Mesenchymal stem cell (in vitro differentiated cells and primary cell): ENCODE measurements around the gene TAS2R16. TPM values are rescaled to one million over a fixed set of nuclear protein-coding genes. Genes with fewer than 3 reads are reported as not detected.

Experiments used
- DNase-seq: peaks from one replicate; pipeline ENCODE4 v3.0.0-alpha.2; 2013
- H2AFZ ChIP-seq: one replicate; pipeline ENCODE4 v1.6.1; 2013; ENCODE audit warnings: low read depth, mild to moderate bottlenecking, control low read depth, inconsistent platforms, low read length, moderate library complexity
- H2AK5ac ChIP-seq: 2 replicates; pipeline ENCODE4 v1.6.1; 2013; ENCODE audit warnings: low read length, moderate library complexity, mild to moderate bottlenecking, inconsistent platforms; ENCODE audit not compliant: severe bottlenecking
- H2BK120ac ChIP-seq: one replicate; pipeline ENCODE4 v1.6.1; 2013; ENCODE audit warnings: low read depth, mild to moderate bottlenecking, inconsistent platforms, low read length, moderate library complexity
- H2BK12ac ChIP-seq, 2 experiments: one replicate each; pipeline ENCODE4 v1.6.1; 2013; ENCODE audit warnings: inconsistent platforms in 2 of 2, low read length in 2 of 2, mild to moderate bottlenecking in 2 of 2, moderate library complexity in 2 of 2, control low read depth in 1 of 2
- H2BK15ac ChIP-seq: one replicate; pipeline ENCODE4 v1.6.1; 2013; ENCODE audit warnings: mild to moderate bottlenecking, low read depth, inconsistent platforms; ENCODE audit not compliant: poor library complexity, severe bottlenecking
- H2BK5ac ChIP-seq: 2 replicates; pipeline ENCODE4 v1.6.1; 2013; ENCODE audit warnings: low read depth, mild to moderate bottlenecking, low read length, control low read depth, inconsistent platforms; ENCODE audit not compliant: poor library complexity, severe bottlenecking
- H3K14ac ChIP-seq, 2 experiments: one replicate each; pipeline ENCODE4 v1.6.1; 2013; ENCODE audit warnings: inconsistent platforms in 2 of 2, low read length in 2 of 2, control low read depth in 1 of 2, mild to moderate bottlenecking in 1 of 2, moderate library complexity in 1 of 2
- H3K18ac ChIP-seq, 2 experiments: one replicate each; pipeline ENCODE4 v1.6.1; 2013; ENCODE audit warnings: inconsistent platforms in 2 of 2, low read length in 2 of 2, control low read depth in 1 of 2, low read depth in 1 of 2, mild to moderate bottlenecking in 1 of 2
- H3K23ac ChIP-seq, 2 experiments: one replicate each; pipeline ENCODE4 v1.6.1; 2013; ENCODE audit warnings: inconsistent platforms in 2 of 2, low read length in 2 of 2, mild to moderate bottlenecking in 2 of 2, moderate library complexity in 2 of 2, control low read depth in 1 of 2
- H3K27ac ChIP-seq: 2 replicates; pipeline ENCODE4 v1.5.1; 2013; ENCODE audit warnings: mild to moderate bottlenecking, moderate library complexity, low read length, control low read depth, inconsistent platforms; ENCODE audit not compliant: poor library complexity, severe bottlenecking
- H3K27me3 ChIP-seq, 2 experiments: 2 replicates each; pipeline versions ENCODE4 v1.6.1 to v1.7.0; 2013; ENCODE audit warnings: low read length in 2 of 2, mild to moderate bottlenecking in 2 of 2, moderate library complexity in 2 of 2, control low read depth in 1 of 2, inconsistent platforms in 1 of 2; ENCODE audit not compliant: control insufficient read depth in 1 of 2, insufficient read depth in 1 of 2
- H3K36me3 ChIP-seq, 2 experiments: 2 replicates each; pipeline versions ENCODE4 v1.6.1 to v1.7.0; 2013; ENCODE audit warnings: low read length in 2 of 2, control low read depth in 1 of 2, inconsistent platforms in 1 of 2, low read depth in 1 of 2, mild to moderate bottlenecking in 1 of 2; ENCODE audit not compliant: insufficient read depth in 2 of 2, control insufficient read depth in 1 of 2
- H3K4ac ChIP-seq, 2 experiments: one replicate each; pipeline ENCODE4 v1.6.1; 2013; ENCODE audit warnings: inconsistent platforms in 2 of 2, low read length in 2 of 2, mild to moderate bottlenecking in 2 of 2, moderate library complexity in 2 of 2, control low read depth in 1 of 2, low read depth in 1 of 2
- H3K4me1 ChIP-seq: 2 replicates; pipeline ENCODE4 v1.6.1; 2013; ENCODE audit warnings: low read depth, low read length, control low read depth; ENCODE audit not compliant: control insufficient read depth, insufficient read depth
- H3K4me2 ChIP-seq: 2 replicates; pipeline ENCODE4 v1.6.1; 2013; ENCODE audit warnings: low read length, mild to moderate bottlenecking, inconsistent platforms; ENCODE audit not compliant: poor library complexity, severe bottlenecking
- H3K4me3 ChIP-seq, 2 experiments: 2 replicates each; pipeline versions ENCODE4 v1.5.1 to v1.7.0; 2013; ENCODE audit warnings: low read length in 2 of 2, mild to moderate bottlenecking in 2 of 2, control low read depth in 1 of 2, low read depth in 1 of 2; ENCODE audit not compliant: insufficient read depth in 1 of 2
- H3K79me1 ChIP-seq: replicated peaks from 2 replicates; pipeline ENCODE4 v1.6.1; 2013; ENCODE audit warnings: mild to moderate bottlenecking, control low read depth, low read length, inconsistent platforms; ENCODE audit not compliant: poor library complexity, severe bottlenecking
- H3K9ac ChIP-seq: 2 replicates; pipeline ENCODE4 v1.7.0; 2013; ENCODE audit warnings: mild to moderate bottlenecking, low read length, moderate library complexity
- H3K9me3 ChIP-seq: 2 replicates; pipeline ENCODE4 v1.7.0; 2013; ENCODE audit warnings: mild to moderate bottlenecking, low read length; ENCODE audit not compliant: control insufficient read depth
- H4K8ac ChIP-seq: one replicate; pipeline ENCODE4 v1.6.1; 2013; ENCODE audit warnings: inconsistent platforms, mild to moderate bottlenecking, low read length, moderate library complexity
- H4K91ac ChIP-seq: one replicate; pipeline ENCODE4 v1.6.1; 2013; ENCODE audit warnings: mild to moderate bottlenecking, low read length, inconsistent platforms
- WGBS: methylation state at CpG from one replicate; pipeline ENCODE4 v1.1.7; 2013; ENCODE audit warnings: mixed read lengths; 5-methylcytosine and 5-hydroxymethylcytosine counted together
- polyA plus RNA-seq, 2 experiments: library from polyadenylated mRNA; stranded (reverse); fragments of 200-250 nt; gene quantifications; one replicate each; pipeline ENCODE4 v1.2.3, GENCODE V29; 2013

Gene TAS2R16
- not detected for polyA plus RNA-seq (2013, experiment 1 of 2)
- polyA plus RNA-seq (2013, experiment 2 of 2): not detected

DNA sequence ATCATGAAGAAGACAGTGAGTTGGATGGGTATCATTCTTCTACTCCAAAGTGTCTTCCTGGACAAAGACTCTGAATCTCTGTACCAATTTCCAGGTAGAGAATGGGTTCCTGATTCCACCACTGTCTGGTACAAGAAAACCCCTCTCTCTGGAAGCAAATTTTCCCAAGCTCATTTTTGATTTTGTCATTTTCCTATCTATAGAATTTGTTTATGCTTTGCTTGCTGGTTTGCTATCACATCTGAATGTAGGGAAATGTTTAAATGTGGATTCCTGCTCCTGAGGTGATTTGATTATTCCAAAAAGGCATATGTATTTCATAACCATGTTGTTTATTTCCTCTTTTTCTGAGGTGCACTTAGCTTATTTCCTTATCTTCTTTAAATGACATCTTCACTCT is at the start of gene TAS2R16:
Gene TAS2R16, minus strand, starts transcription at position 101 of the 400 bp plus-strand sequence. Its CDS starts 66 bp downstream, at position 35.
- H2BK12ac ChIP-seq: no peak within 1 kb of the TSS
- no peak for DNase-seq
- H4K91ac ChIP-seq: no peak within 1 kb of the TSS
- H3K9ac ChIP-seq: no peak within 1 kb of the TSS
- no peak within 1 kb of the TSS for H4K8ac ChIP-seq
- no peak within 1 kb of the TSS for H3K4ac ChIP-seq
- H3K27me3 ChIP-seq: no peaks in the 10 kb centered on the region
- H3K79me1 ChIP-seq: no peaks in the 10 kb centered on the region
- no peak within 1 kb of the TSS for H3K18ac ChIP-seq
- H2BK15ac ChIP-seq: no peak within 1 kb of the TSS
- H3K27ac ChIP-seq: no peak within 1 kb of the TSS
- H2AFZ ChIP-seq: no peak within 1 kb of the TSS
- H3K9me3 ChIP-seq: no peaks in the 10 kb centered on the region
- no peak within 1 kb of the TSS for H3K14ac ChIP-seq
- H2BK120ac ChIP-seq: no peak within 1 kb of the TSS
- H2AK5ac ChIP-seq: no peak within 1 kb of the TSS
- H3K4me2 ChIP-seq: no peak within 1 kb of the TSS
- no peaks in the 10 kb centered on the region for H3K4me1 ChIP-seq
- H3K4me3 ChIP-seq: no peak within 1 kb of the TSS
- no peak within 1 kb of the TSS for H2BK5ac ChIP-seq
- no peak within 1 kb of the TSS for H3K23ac ChIP-seq
- H3K36me3 ChIP-seq: no peaks in the 10 kb centered on the region

GRCh38 chr7:123043642-123044041 is 48.1 kb upstream of the TAS2R16 start:
- Histone ChIP-seq H3K4me3 (no peak overlapping the region), H2BK12ac (no peak overlapping the region), H3K4me2 (no peak overlapping the region), H2AFZ (no peak overlapping the region), H3K4ac (no peak overlapping the region), H4K91ac (no peak overlapping the region), H2BK120ac (no peak overlapping the region), H3K79me1 (no peaks in the 10 kb centered on the region), H3K27ac (no peak overlapping the region), H3K18ac (no peak overlapping the region), H3K23ac (no peak overlapping the region), H3K9ac (no peak overlapping the region), H3K14ac (no peak overlapping the region), H3K4me1 (no peaks in the 10 kb centered on the region), H3K36me3 (no peaks in the 10 kb centered on the region), H4K8ac (no peak overlapping the region), H2AK5ac (no peak overlapping the region), H3K9me3 (peaks cover 16% of the 10 kb centered on the region), H3K27me3 (no peaks in the 10 kb centered on the region), H2BK5ac (no peak overlapping the region), H2BK15ac (no peak overlapping the region)
- no peak for DNase-seq

DNA sequence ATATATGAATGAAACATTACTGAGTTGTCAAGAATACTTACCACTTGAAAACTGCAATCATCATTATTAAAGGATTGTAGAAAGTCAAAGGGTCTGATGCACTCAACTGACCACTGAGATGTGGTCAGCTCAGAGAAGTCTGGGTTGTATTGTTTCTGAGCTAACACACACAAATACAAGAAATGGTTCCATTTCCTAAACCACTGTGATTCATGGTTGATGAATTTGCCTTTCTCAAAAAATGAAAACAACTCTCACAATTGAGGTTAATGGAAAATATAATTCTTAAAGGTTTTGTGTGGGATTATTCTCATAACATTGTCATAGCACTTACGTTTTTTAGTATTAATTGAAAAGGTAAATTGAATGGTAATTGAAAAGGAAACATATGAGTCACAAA is 45.6 kb upstream of the TAS2R16 start:
- Histone ChIP-seq H3K9me3 (no peaks in the 10 kb centered on the region), H2BK120ac (no peak overlapping the region), H3K36me3 (no peaks in the 10 kb centered on the region), H2AK5ac (no peak overlapping the region), H3K14ac (no peak overlapping the region), H3K9ac (no peak overlapping the region), H4K91ac (no peak overlapping the region), H2AFZ (no peak overlapping the region), H2BK12ac (no peak overlapping the region), H3K27ac (no peak overlapping the region), H3K4me1 (no peaks in the 10 kb centered on the region), H3K4me3 (no peak overlapping the region), H3K27me3 (no peaks in the 10 kb centered on the region), H3K4me2 (no peak overlapping the region), H2BK15ac (no peak overlapping the region), H2BK5ac (no peak overlapping the region), H3K4ac (no peak overlapping the region), H3K18ac (no peak overlapping the region), H3K23ac (no peak overlapping the region), H3K79me1 (no peaks in the 10 kb centered on the region), H4K8ac (no peak overlapping the region)
- 64% methylated on average over 1 of the region's 1 CpG for WGBS
- DNase-seq: peak; percentile 1

- H2BK5ac ChIP-seq: no peak overlapping the region
- no peak for DNase-seq
- no peak overlapping the region for H2AK5ac ChIP-seq
- H3K14ac ChIP-seq: no peak overlapping the region
- no peak overlapping the region for H3K4me3 ChIP-seq
- H2BK12ac ChIP-seq: no peak overlapping the region
- H4K8ac ChIP-seq: no peak overlapping the region
- H4K91ac ChIP-seq: no peak overlapping the region
- H3K79me1 ChIP-seq: no peaks in the 10 kb centered on the region
- no peak overlapping the region for H2AFZ ChIP-seq
- H3K9ac ChIP-seq: no peak overlapping the region
- no peak overlapping the region for H2BK15ac ChIP-seq
- no peak overlapping the region for H3K4me2 ChIP-seq
- no peak overlapping the region for H3K27ac ChIP-seq
- no peak overlapping the region for H3K18ac ChIP-seq
- H2BK120ac ChIP-seq: no peak overlapping the region
- no peak overlapping the region for H3K4ac ChIP-seq
- no peaks in the 10 kb centered on the region for H3K9me3 ChIP-seq
- no CpG with 5 or more reads among the region's 3 CpGs for WGBS
- H3K4me1 ChIP-seq: no peaks in the 10 kb centered on the region
- no peaks in the 10 kb centered on the region for H3K36me3 ChIP-seq
- no peak overlapping the region for H3K23ac ChIP-seq
- H3K27me3 ChIP-seq: no peaks in the 10 kb centered on the region
Observed at GRCh38 chr7:123039269-123039668, 43.8 kb upstream of the TAS2R16 start.
